Uterus (tissue), 4 donors: ENCODE results near the gene LILRB2. TPM values are rescaled to one million over a fixed set of nuclear protein-coding genes. Genes with fewer than 3 reads are reported as not detected.

Experiments used
- DNase-seq, 2 donors: peaks; one replicate each; pipeline ENCODE4 v3.0.0-alpha.2; 2019 to 2020
- H3K27ac ChIP-seq, 2 donors: fragments of 200-600 bp; sonication (generic); 1 replicate in 1 of 2; 2 replicates in 1 of 2; pipeline ENCODE4 v1.5.1; 2016 to 2018
- H3K27me3 ChIP-seq, 2 donors: fragments of 200-600 bp; sonication (generic); one replicate each; pipeline ENCODE4 v1.5.1; 2018 to 2019; ENCODE audit warnings: control low read depth in 1 of 2
- H3K36me3 ChIP-seq, 2 donors: fragments of 200-600 bp; sonication (generic); one replicate each; pipeline ENCODE4 v1.5.1; 2019; ENCODE audit warnings: control low read depth in 1 of 2
- H3K4me1 ChIP-seq, 2 donors: fragments of 200-600 bp; sonication (generic); one replicate each; pipeline ENCODE4 v1.5.1; 2018 to 2019; ENCODE audit warnings: control low read depth in 1 of 2
- H3K4me3 ChIP-seq, 2 donors: fragments of 200-600 bp; sonication (generic); 1 replicate in 1 of 2; 2 replicates in 1 of 2; pipeline ENCODE4 v1.5.1; 2018 to 2019; ENCODE audit warnings: mild to moderate bottlenecking in 1 of 2
- H3K9me3 ChIP-seq, 2 donors: fragments of 200-600 bp; sonication (generic); one replicate each; pipeline ENCODE4 v1.5.1; 2019; ENCODE audit warnings: control low read depth in 1 of 2
- CTCF ChIP-seq, 4 experiments: fragments of 200-600 bp in 2 of 4; fragments of 450-650 bp in 2 of 4; sonication (generic) in 2 of 4; IDR thresholded peaks; one replicate each; pipeline ENCODE4 v1.5.1; 2016 to 2019; ENCODE audit warnings: antibody characterized with exemption in 4 of 4, mild to moderate bottlenecking in 2 of 4, moderate library complexity in 1 of 4
- POLR2A ChIP-seq, 2 donors: fragments of 450-650 bp; IDR thresholded peaks; one replicate each; pipeline ENCODE4 v1.6.1; 2016; ENCODE audit warnings: antibody characterized with exemption in 2 of 2, mild to moderate bottlenecking in 1 of 2, moderate library complexity in 1 of 2
- intact Hi-C: fragments of 100-400 bp; cut with DNase I; formaldehyde crosslinking; loops from one replicate; pipeline ENCODE4 v1.15.1; 2023; ENCODE audit warnings: low total_unique reads
- total RNA-seq, 4 donors: library from RNA; depleted of rRNA in 3 of 4; stranded (reverse); fragments of >200 nt in 3 of 4; gene quantifications; one replicate each; pipeline versions ENCODE4 v1.1.0 to v1.2.4, GENCODE V29; 2014 to 2023
- donor health status: DM: yes; HTN: yes; CAD: no.

Gene LILRB2
- total RNA-seq, 4 donors from 2014 or later = 0.41 to 4.2 (median 1.7) TPM

- no peaks in the 10 kb centered on the region for H3K27me3 ChIP-seq
- no peak for TF ChIP-seq CTCF (IDR thresholded peaks at IDR 0.05)
- TF ChIP-seq POLR2A (IDR thresholded peaks at IDR 0.05) = no peak
Measured at GRCh38 chr19:54257116-54257480, 23.8 kb downstream of the LILRB2 start, which contains the start of gene LILRB5. Gene LILRB5, minus strand, starts transcription at chr19:54257273. Its CDS starts 80 bp downstream, at chr19:54257193.

GRCh38 chr19:54256250-54257115, 24.4 kb downstream of the LILRB2 start:
- no peaks in the 10 kb centered on the region for H3K9me3 ChIP-seq
- TF ChIP-seq CTCF (IDR thresholded peaks at IDR 0.05) (no peak), POLR2A (IDR thresholded peaks at IDR 0.05) (no peak)
- no peaks in the 10 kb centered on the region for H3K27me3 ChIP-seq
- no peaks in the 10 kb centered on the region for H3K4me1 ChIP-seq
- H3K27ac ChIP-seq = no peak overlapping the region
- intact Hi-C loops = no loop called here
- no peak for DNase-seq
- no peak overlapping the region for H3K4me3 ChIP-seq
- H3K36me3 ChIP-seq = no peaks in the 10 kb centered on the region

More at GRCh38 chr19:54257116-54257480, 23.8 kb downstream of the LILRB2 start, which contains the start of gene LILRB5:
- Histone ChIP-seq H3K9me3 (no peaks in the 10 kb centered on the region), H3K4me1 (no peaks in the 10 kb centered on the region), H3K27ac (no peak within 1 kb of the TSS), H3K4me3 (no peak within 1 kb of the TSS), H3K36me3 (no peaks in the 10 kb centered on the region)
- DNase-seq = no peak
- intact Hi-C loops = no loop called here

- DNase-seq = no peak
- TF ChIP-seq CTCF (IDR thresholded peaks at IDR 0.05) = no peak
- no peak for TF ChIP-seq POLR2A (IDR thresholded peaks at IDR 0.05)
- intact Hi-C loops = no loop called here
- Histone ChIP-seq H3K36me3 (no peaks in the 10 kb centered on the region), H3K27me3 (no peaks in the 10 kb centered on the region), H3K27ac (no peak overlapping the region), H3K4me1 (no peaks in the 10 kb centered on the region), H3K4me3 (no peak overlapping the region), H3K9me3 (no peaks in the 10 kb centered on the region)
Measured at GRCh38 chr19:54255105-54255775, 25.7 kb downstream of the LILRB2 start.

GRCh38 chr19:54254195-54254906, 26.6 kb downstream of the LILRB2 start:
- Histone ChIP-seq H3K9me3 (no peaks in the 10 kb centered on the region), H3K4me1 (no peaks in the 10 kb centered on the region), H3K27me3 (no peaks in the 10 kb centered on the region), H3K36me3 (no peaks in the 10 kb centered on the region), H3K4me3 (no peak overlapping the region), H3K27ac (no peak overlapping the region)
- no peak for DNase-seq
- intact Hi-C loops = no loop called here
- TF ChIP-seq POLR2A (IDR thresholded peaks at IDR 0.05) = no peak
- no peak for TF ChIP-seq CTCF (IDR thresholded peaks at IDR 0.05)
